Peyer's patch (tissue), 4 donors: Measurements from ENCODE around the gene NUDT22.

Experiments used
- POLR2A ChIP-seq, 2 donors: fragments of 450-650 bp; IDR thresholded peaks; one replicate each; pipeline ENCODE4 v1.5.1; 2017; ENCODE audit warnings: antibody characterized with exemption in 2 of 2, mild to moderate bottlenecking in 2 of 2, moderate library complexity in 2 of 2
- TF ChIP-seq, protein P1 (sequence below), 6 experiments: fragments of 450-650 bp in 4 of 6; fragments of 200-600 bp in 2 of 6; sonication (generic) in 1 of 6; IDR thresholded peaks; one replicate each; pipeline ENCODE4 v1.5.1; 2017 to 2019; ENCODE audit warnings: antibody characterized with exemption in 6 of 6, mild to moderate bottlenecking in 3 of 6, moderate library complexity in 1 of 6

DNA sequence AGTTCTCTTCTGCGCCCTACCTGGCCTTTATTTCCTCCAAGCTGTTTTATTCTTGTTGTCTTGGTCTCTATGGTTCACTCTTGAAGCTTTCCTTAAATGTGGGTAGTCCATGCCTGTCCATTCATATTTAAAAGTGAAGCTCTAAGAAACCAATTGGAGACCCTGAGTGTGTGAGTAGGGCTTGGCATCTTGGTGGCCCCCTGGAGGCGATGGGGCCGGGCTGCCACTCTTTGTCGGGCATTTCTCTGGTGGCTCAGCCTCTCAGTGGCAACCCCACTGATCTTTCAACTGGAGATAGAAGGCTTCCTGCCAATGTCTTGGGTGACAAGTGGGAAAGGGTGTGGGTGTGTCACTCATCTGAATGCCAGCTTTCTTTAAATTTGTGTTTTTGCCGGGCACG, 9.2 kb upstream of the NUDT22 start:
- TF ChIP-seq, protein P1, sequence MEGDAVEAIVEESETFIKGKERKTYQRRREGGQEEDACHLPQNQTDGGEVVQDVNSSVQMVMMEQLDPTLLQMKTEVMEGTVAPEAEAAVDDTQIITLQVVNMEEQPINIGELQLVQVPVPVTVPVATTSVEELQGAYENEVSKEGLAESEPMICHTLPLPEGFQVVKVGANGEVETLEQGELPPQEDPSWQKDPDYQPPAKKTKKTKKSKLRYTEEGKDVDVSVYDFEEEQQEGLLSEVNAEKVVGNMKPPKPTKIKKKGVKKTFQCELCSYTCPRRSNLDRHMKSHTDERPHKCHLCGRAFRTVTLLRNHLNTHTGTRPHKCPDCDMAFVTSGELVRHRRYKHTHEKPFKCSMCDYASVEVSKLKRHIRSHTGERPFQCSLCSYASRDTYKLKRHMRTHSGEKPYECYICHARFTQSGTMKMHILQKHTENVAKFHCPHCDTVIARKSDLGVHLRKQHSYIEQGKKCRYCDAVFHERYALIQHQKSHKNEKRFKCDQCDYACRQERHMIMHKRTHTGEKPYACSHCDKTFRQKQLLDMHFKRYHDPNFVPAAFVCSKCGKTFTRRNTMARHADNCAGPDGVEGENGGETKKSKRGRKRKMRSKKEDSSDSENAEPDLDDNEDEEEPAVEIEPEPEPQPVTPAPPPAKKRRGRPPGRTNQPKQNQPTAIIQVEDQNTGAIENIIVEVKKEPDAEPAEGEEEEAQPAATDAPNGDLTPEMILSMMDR (IDR thresholded peaks at IDR 0.05): no peak
- no peak for TF ChIP-seq POLR2A (IDR thresholded peaks at IDR 0.05)
